ENCODE measurements around the gene INPP4A.

DNA sequence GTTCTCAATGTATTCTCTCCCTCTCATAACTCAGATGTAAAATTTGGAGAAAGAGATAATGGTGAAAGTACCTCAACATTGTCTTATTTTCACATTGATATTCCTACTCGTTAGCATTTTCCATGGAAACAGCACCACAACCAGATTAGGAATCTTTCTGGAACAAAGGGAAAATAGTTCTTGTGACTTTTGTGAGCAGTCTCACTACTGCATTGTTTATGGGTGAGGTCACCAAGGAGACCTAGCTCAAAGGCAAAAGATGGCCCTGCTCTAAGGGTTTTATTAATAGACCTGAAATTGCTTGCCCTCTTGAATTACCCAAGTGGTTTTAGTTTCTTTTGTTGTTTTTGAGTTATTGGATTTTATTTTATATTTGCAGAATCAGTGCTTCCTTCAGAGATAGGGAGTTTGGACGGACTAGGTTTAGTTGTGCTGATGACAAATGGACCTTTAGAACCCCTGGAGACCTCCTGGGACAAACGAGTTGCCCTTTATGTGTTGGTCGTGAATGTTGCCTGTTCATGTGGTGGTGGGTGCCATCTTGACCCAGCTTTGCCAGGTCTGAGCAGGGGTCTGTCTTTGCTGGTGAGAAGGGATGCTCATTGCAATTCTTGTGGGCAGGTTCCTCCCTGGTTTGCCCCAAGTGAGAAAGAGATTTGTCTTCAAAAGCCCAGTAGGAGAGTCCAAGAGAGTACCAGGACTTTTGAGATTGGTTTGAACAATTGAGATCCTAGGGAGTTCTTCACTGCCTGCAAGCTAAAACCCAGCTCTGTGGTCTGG lies 58.1 kb downstream of the INPP4A start:
- no peak for TF ChIP-seq POLR2AphosphoS5 (IDR thresholded peaks at IDR 0.05)
- TF ChIP-seq, protein P1, sequence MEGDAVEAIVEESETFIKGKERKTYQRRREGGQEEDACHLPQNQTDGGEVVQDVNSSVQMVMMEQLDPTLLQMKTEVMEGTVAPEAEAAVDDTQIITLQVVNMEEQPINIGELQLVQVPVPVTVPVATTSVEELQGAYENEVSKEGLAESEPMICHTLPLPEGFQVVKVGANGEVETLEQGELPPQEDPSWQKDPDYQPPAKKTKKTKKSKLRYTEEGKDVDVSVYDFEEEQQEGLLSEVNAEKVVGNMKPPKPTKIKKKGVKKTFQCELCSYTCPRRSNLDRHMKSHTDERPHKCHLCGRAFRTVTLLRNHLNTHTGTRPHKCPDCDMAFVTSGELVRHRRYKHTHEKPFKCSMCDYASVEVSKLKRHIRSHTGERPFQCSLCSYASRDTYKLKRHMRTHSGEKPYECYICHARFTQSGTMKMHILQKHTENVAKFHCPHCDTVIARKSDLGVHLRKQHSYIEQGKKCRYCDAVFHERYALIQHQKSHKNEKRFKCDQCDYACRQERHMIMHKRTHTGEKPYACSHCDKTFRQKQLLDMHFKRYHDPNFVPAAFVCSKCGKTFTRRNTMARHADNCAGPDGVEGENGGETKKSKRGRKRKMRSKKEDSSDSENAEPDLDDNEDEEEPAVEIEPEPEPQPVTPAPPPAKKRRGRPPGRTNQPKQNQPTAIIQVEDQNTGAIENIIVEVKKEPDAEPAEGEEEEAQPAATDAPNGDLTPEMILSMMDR (IDR thresholded peaks at IDR 0.05): no peak
